Measurements from ENCODE around the gene PCBD2. TPM values are rescaled to one million over a fixed set of nuclear protein-coding genes. Genes with fewer than 3 reads are reported as not detected.

The PCBD2 gene
- total and polyA plus RNA-seq, 2 experiments from 2014 or later, result 5.8 to 10.1 TPM

GRCh38 chr5:134918861-134919260 is 13.9 kb downstream of the PCBD2 start:
- Histone ChIP-seq H3K9me2 (ENCODE audit: insufficient read depth) (no peaks in the 10 kb centered on the region), H3K27ac (no peak overlapping the region), H3K36me3 (ENCODE audit: low read depth) (no peaks in the 10 kb centered on the region), H3K9ac (no peak overlapping the region), H3K4me1 (ENCODE audit: insufficient read depth) (no peaks in the 10 kb centered on the region), H4K20me1 (ENCODE audit: insufficient read depth) (no peaks in the 10 kb centered on the region), H2AFZ (no peak overlapping the region), H3K9me3 (ENCODE audit: low read depth) (no peaks in the 10 kb centered on the region), H3K27me3 (replicated peaks; ENCODE audit: insufficient read depth) (no peaks in the 10 kb centered on the region), H3K4me3 (no peak overlapping the region), H3K79me2 (ENCODE audit: insufficient read depth) (no peaks in the 10 kb centered on the region), H3F3A (ENCODE audit: insufficient read depth) (no peaks in the 10 kb centered on the region), H3K4me2 (ENCODE audit: unreplicated experiment) (no peak overlapping the region)
- TF ChIP-seq EZH2phosphoT487 (IDR thresholded peaks at IDR 0.05; ENCODE audit: insufficient read depth, low read depth) (no peak), EZH2 (IDR thresholded peaks at IDR 0.05; ENCODE audit: insufficient read depth, poor library complexity, severe bottlenecking) (no peak)
- in situ Hi-C loops (cut with MboI), result loop anchor here (25.0 kb wide), 1 partner anchor 418 kb away; no protein-coding TSS in a partner anchor
- 98 to 99% methylated on average over 3 of the region's 3 CpGs for WGBS, 2 experiments (ENCODE audit: low coverage in 1 of 2, low lambda C conversion rate in 2 of 2, missing lambda C conversion rate in 2 of 2)
- DNase-seq, result no peak

- WGBS, 2 experiments (ENCODE audit: low coverage in 1 of 2, low lambda C conversion rate in 2 of 2, missing lambda C conversion rate in 2 of 2), result 96 to 99% methylated on average over 9 of the region's 9 CpGs
Measured at GRCh38 chr5:134920848-134921575, 16.1 kb downstream of the PCBD2 start.

GRCh38 chr5:134932508-134932907 is 27.6 kb downstream of the PCBD2 start:
- no peak overlapping the region for H3K4me2 ChIP-seq (ENCODE audit: unreplicated experiment)
- 97 to 100% methylated on average over 3 of the region's 3 CpGs for WGBS, 2 experiments (ENCODE audit: low coverage in 1 of 2, low lambda C conversion rate in 2 of 2, missing lambda C conversion rate in 2 of 2)
- no peaks in the 10 kb centered on the region for H3K4me1 ChIP-seq (ENCODE audit: insufficient read depth)
- no peak overlapping the region for H3K4me3 ChIP-seq
- in situ Hi-C loops (cut with MboI), result no loop called here
- H4K20me1 ChIP-seq (ENCODE audit: insufficient read depth), result no peaks in the 10 kb centered on the region
- no peak overlapping the region for H3K9ac ChIP-seq
- no peaks in the 10 kb centered on the region for H3F3A ChIP-seq (ENCODE audit: insufficient read depth)
- no peaks in the 10 kb centered on the region for H3K9me3 ChIP-seq (ENCODE audit: low read depth)
- no peak for TF ChIP-seq EZH2 (IDR thresholded peaks at IDR 0.05; ENCODE audit: insufficient read depth, poor library complexity, severe bottlenecking)
- TF ChIP-seq EZH2phosphoT487 (IDR thresholded peaks at IDR 0.05; ENCODE audit: insufficient read depth, low read depth), result no peak
- H2AFZ ChIP-seq, result no peak overlapping the region
- DNase-seq, result no peak
- peaks cover 13% of the 10 kb centered on the region; the same call in 1 of the 2 replicates for H3K36me3 ChIP-seq (ENCODE audit: low read depth)
- H3K27ac ChIP-seq, result no peak overlapping the region
- no peaks in the 10 kb centered on the region for H3K9me2 ChIP-seq (ENCODE audit: insufficient read depth)
- H3K79me2 ChIP-seq (ENCODE audit: insufficient read depth), result no peaks in the 10 kb centered on the region
- no peaks in the 10 kb centered on the region for H3K27me3 ChIP-seq (replicated peaks; ENCODE audit: insufficient read depth)

More at GRCh38 chr5:134920848-134921575, 16.1 kb downstream of the PCBD2 start:
- H3K27ac ChIP-seq, result no peak overlapping the region
- H3K27me3 ChIP-seq (replicated peaks; ENCODE audit: insufficient read depth), result no peaks in the 10 kb centered on the region
- no peak for DNase-seq
- H4K20me1 ChIP-seq (ENCODE audit: insufficient read depth), result no peaks in the 10 kb centered on the region
- H3K9ac ChIP-seq, result no peak overlapping the region
- H3K4me2 ChIP-seq (ENCODE audit: unreplicated experiment), result no peak overlapping the region
- H3F3A ChIP-seq (ENCODE audit: insufficient read depth), result no peaks in the 10 kb centered on the region
- no peak for TF ChIP-seq EZH2 (IDR thresholded peaks at IDR 0.05; ENCODE audit: insufficient read depth, poor library complexity, severe bottlenecking)
- TF ChIP-seq EZH2phosphoT487 (IDR thresholded peaks at IDR 0.05; ENCODE audit: insufficient read depth, low read depth), result no peak
- no peaks in the 10 kb centered on the region for H3K36me3 ChIP-seq (ENCODE audit: low read depth)
- H3K4me1 ChIP-seq (ENCODE audit: insufficient read depth), result no peaks in the 10 kb centered on the region
- in situ Hi-C loops (cut with MboI), result loop anchor here (25.0 kb wide), 1 partner anchor 416 kb away; no protein-coding TSS in a partner anchor
- no peaks in the 10 kb centered on the region for H3K79me2 ChIP-seq (ENCODE audit: insufficient read depth)
- H3K4me3 ChIP-seq, result no peak overlapping the region
- H3K9me3 ChIP-seq (ENCODE audit: low read depth), result no peaks in the 10 kb centered on the region
- H2AFZ ChIP-seq, result no peak overlapping the region
- no peaks in the 10 kb centered on the region for H3K9me2 ChIP-seq (ENCODE audit: insufficient read depth)

GRCh38 chr5:134934202-134934601 is 29.3 kb downstream of the PCBD2 start:
- no peaks in the 10 kb centered on the region for H3K9me2 ChIP-seq (ENCODE audit: insufficient read depth)
- WGBS, 2 experiments (ENCODE audit: low coverage in 1 of 2, low lambda C conversion rate in 2 of 2, missing lambda C conversion rate in 2 of 2), result 92 to 96% methylated on average over 5 of the region's 5 CpGs
- no peaks in the 10 kb centered on the region for H3F3A ChIP-seq (ENCODE audit: insufficient read depth)
- no peaks in the 10 kb centered on the region for H3K4me1 ChIP-seq (ENCODE audit: insufficient read depth)
- no peaks in the 10 kb centered on the region for H4K20me1 ChIP-seq (ENCODE audit: insufficient read depth)
- DNase-seq, result no peak
- H3K27ac ChIP-seq, result no peak overlapping the region
- H2AFZ ChIP-seq, result no peak overlapping the region
- in situ Hi-C loops (cut with MboI), result no loop called here
- no peaks in the 10 kb centered on the region for H3K27me3 ChIP-seq (replicated peaks; ENCODE audit: insufficient read depth)
- TF ChIP-seq EZH2 (IDR thresholded peaks at IDR 0.05; ENCODE audit: insufficient read depth, poor library complexity, severe bottlenecking) (no peak), EZH2phosphoT487 (IDR thresholded peaks at IDR 0.05; ENCODE audit: insufficient read depth, low read depth) (no peak)
- H3K4me3 ChIP-seq, result no peak overlapping the region
- peaks cover 16% of the 10 kb centered on the region; the same call in 1 of the 2 replicates for H3K36me3 ChIP-seq (ENCODE audit: low read depth)
- H3K4me2 ChIP-seq (ENCODE audit: unreplicated experiment), result no peak overlapping the region
- no peaks in the 10 kb centered on the region for H3K9me3 ChIP-seq (ENCODE audit: low read depth)
- H3K9ac ChIP-seq, result no peak overlapping the region
- H3K79me2 ChIP-seq (ENCODE audit: insufficient read depth), result no peaks in the 10 kb centered on the region
